ENCODE data around the gene FOXN1. TPM values are rescaled to one million over a fixed set of nuclear protein-coding genes. Genes with fewer than 3 reads are reported as not detected.

The FOXN1 gene
- total and polyA plus RNA-seq, 2 experiments from 2014 or later = 0.06 TPM; not detected in 1

GRCh38 chr17:28471531-28472342, 34.4 kb upstream of the FOXN1 start:
- no peaks in the 10 kb centered on the region for H3K36me3 ChIP-seq
- no peak for DNase-seq (ENCODE audit: low read depth in 1 of 2, low spot score in 1 of 2)
- H3K4me1 ChIP-seq (ENCODE audit: low read depth) = peaks cover 26% of the 10 kb centered on the region
- peak overlapping the region; percentile 74 for H3K27ac ChIP-seq
- H3K4me3 ChIP-seq = no peak overlapping the region
- H3K27me3 ChIP-seq = no peaks in the 10 kb centered on the region
- H3K9me3 ChIP-seq (ENCODE audit: low read depth) = no peaks in the 10 kb centered on the region
- TF ChIP-seq CTCF (IDR thresholded peaks at IDR 0.05; ENCODE audit: low read depth, low read length) = no peak

GRCh38 chr17:28472871-28473497, 33.2 kb upstream of the FOXN1 start:
- Histone ChIP-seq H3K27ac (no peak overlapping the region), H3K27me3 (no peaks in the 10 kb centered on the region), H3K9me3 (ENCODE audit: low read depth) (no peaks in the 10 kb centered on the region), H3K4me3 (no peak overlapping the region), H3K36me3 (no peaks in the 10 kb centered on the region), H3K4me1 (ENCODE audit: low read depth) (peaks cover 22% of the 10 kb centered on the region)
- no peak for DNase-seq (ENCODE audit: low read depth in 1 of 2, low spot score in 1 of 2)
- no peak for TF ChIP-seq CTCF (IDR thresholded peaks at IDR 0.05; ENCODE audit: low read depth, low read length)

GRCh38 chr17:28473542-28473941, 32.6 kb upstream of the FOXN1 start, which contains the start of gene SLC13A2:
Gene SLC13A2 (plus strand): TSS chr17:28473644. CDS start chr17:28473713, 69 bp downstream.
- H3K27ac ChIP-seq = no peak within 1 kb of the TSS
- no peaks in the 10 kb centered on the region for H3K27me3 ChIP-seq
- no peak for DNase-seq (ENCODE audit: low read depth in 1 of 2, low spot score in 1 of 2)
- H3K9me3 ChIP-seq (ENCODE audit: low read depth) = no peaks in the 10 kb centered on the region
- no peak within 1 kb of the TSS for H3K4me3 ChIP-seq
- TF ChIP-seq CTCF (IDR thresholded peaks at IDR 0.05; ENCODE audit: low read depth, low read length) = no peak
- peaks cover 22% of the 10 kb centered on the region for H3K4me1 ChIP-seq (ENCODE audit: low read depth)
- no peaks in the 10 kb centered on the region for H3K36me3 ChIP-seq

- Histone ChIP-seq H3K4me3 (no peak overlapping the region), H3K27ac (no peak overlapping the region), H3K36me3 (no peaks in the 10 kb centered on the region), H3K27me3 (no peaks in the 10 kb centered on the region), H3K9me3 (ENCODE audit: low read depth) (no peaks in the 10 kb centered on the region), H3K4me1 (ENCODE audit: low read depth) (peaks cover 22% of the 10 kb centered on the region)
- no peak for DNase-seq (ENCODE audit: low read depth in 1 of 2, low spot score in 1 of 2)
- TF ChIP-seq CTCF (IDR thresholded peaks at IDR 0.05; ENCODE audit: low read depth, low read length) = no peak
Measured at GRCh38 chr17:28474111-28474531, 32.0 kb upstream of the FOXN1 start.

GRCh38 chr17:28475151-28475900, 30.8 kb upstream of the FOXN1 start:
- H3K4me3 ChIP-seq = no peak overlapping the region
- no peak for TF ChIP-seq CTCF (IDR thresholded peaks at IDR 0.05; ENCODE audit: low read depth, low read length)
- no peak for DNase-seq (ENCODE audit: low read depth in 1 of 2, low spot score in 1 of 2)
- H3K36me3 ChIP-seq = no peaks in the 10 kb centered on the region
- peaks cover 21% of the 10 kb centered on the region for H3K4me1 ChIP-seq (ENCODE audit: low read depth)
- H3K27ac ChIP-seq = no peak overlapping the region
- no peaks in the 10 kb centered on the region for H3K27me3 ChIP-seq
- H3K9me3 ChIP-seq (ENCODE audit: low read depth) = no peaks in the 10 kb centered on the region

Data from cardiac muscle cell (in vitro differentiated cells and primary cell).